D341Med (cell line): ENCODE data around the gene RHOD.
A peak's percentile ranks its signal among the peaks of the same experiment; 100 is the strongest.

Experiments
- DNase-seq: peaks from one replicate; pipeline ENCODE4 v3.0.0; 2012; ENCODE audit warnings: low spot score

The RHOD gene

DNA sequence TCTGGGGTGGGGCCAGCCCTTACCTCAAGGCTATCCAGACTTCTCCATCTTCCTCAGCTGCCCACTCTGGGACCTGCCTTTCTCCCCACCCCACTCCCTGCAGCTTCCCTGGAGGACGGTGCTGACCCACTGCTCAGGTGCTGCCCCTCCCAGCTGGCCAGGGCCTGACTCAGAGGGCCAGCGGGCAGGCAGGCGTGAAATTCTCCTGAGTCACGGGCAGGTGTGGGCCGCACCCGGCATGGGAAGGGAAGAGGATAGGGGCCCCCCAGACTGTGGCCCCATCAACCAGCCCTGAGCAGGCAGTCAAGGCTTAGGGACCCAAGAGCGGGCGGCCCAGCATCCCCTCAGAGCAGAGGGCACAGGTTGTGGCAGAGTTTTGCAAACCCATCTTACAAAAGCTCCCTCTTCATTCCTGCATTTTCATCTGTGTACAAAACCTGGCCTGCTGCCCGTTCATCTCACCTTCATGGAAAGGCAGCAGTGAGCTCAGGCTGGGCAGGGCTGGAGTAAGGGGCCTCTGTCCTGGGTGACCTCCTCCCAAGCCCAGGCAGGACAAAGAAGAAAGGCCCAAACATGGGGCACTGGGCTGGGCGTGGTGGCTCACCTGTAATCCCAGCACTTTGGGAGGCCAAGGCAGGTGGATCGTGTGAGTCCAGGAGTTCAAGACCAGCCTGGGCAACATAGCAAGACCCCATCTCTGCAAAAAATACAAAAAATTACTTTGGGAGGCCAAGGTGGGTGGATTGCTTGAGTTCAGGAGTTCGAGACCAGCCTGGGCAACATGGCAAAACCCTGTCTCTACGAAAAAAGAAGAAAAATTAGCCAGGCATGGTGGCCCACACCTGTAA, 6.1 kb downstream of the RHOD start:
- DNase-seq: no peak

DNA sequence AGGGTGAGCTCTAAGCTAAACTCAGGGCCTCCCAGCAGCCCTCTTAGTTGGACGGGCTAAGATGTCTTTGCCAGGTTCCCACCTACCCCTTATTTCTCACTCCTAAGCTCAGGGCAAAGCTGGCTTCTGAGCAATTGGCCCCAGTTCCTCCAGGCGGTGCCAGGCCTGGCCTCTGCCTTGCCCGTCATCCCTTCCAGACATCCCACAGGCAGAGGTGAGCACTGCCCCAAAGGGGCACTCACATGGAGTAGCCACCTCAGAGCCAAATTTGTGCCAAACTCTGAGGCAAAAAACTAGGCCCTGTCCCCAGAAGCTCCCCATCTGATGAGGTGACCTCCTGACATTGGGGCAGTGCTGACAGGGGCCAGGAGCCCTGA, 9.7 kb downstream of the RHOD start:
- DNase-seq: no peak

DNA sequence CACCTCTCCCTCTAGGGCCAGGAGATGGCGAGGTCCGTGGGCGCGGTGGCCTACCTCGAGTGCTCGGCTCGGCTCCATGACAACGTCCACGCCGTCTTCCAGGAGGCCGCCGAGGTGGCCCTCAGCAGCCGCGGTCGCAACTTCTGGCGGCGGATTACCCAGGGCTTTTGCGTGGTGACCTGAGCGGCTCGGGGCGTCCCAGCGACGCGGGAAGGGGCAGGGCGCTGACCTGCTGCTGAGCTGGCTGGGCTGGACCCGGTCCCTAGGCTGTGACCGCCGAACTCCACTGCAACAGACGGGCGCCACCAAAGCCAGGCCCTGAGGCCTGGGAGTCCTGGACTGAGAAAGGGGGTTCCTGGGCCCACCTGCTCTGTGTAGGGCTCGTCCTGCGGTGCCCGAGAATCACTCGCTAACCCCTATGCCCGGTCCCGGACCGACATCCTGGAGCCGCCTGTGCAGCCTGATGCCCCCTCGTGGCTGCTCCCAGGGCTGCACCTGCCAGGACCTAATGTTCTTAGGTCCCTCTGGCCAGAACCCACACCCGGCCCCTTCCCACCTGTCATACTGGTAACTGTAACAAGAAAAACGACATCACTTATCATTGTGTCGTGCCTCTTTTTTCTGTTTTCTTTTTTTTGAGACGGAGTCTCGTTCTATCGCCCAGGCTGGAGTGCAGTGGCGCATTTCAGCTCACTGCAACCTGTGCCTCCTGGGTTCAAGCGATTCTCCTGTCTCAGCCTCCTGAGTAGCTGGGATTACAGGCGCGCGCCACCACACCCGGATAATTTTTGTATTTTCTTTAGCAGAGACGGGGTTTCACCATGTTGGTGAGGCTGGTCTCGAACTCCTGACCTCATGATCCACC, 15.0 kb downstream of the RHOD start:
- peak; percentile 83 for DNase-seq

DNA sequence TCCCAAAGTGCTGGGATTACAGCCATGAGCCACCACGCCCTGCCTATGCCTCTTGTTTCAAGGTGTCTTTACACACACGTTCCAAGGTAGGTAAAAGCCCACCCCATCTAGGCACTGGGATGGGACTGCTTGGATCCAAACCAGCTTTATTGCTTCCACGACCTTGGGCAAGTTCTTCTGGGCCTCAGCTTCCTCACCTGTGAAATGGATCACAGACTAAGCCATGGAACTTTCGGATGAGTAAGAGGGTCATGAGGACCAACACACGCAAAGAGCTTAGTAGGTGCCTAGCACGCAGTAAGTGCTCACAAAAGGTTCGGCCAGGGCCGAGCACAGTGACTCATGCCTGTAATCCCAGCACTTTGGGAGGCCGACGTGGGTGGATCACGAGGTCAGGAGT, 15.6 kb downstream of the RHOD start:
- DNase-seq: no peak

DNA sequence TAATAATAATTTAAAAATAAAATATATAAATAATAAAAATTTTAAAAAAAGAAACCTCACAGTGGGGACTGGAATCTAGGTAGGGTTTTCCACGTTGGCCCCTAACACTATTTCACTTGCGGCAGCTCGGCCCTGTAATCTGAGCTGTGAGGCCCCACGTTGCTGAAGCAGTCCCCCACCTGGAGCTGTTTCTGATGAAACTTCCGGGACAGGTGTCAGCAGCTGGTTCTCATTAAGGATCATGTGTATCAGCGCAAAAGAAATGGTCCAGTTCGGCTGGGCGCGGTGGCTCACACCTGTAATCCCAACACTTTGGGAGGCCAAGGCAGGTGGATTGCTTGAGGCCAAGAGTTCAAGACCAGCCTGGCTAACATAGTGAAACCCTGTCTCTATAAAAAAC, 17.3 kb downstream of the RHOD start:
- DNase-seq: no peak

DNA sequence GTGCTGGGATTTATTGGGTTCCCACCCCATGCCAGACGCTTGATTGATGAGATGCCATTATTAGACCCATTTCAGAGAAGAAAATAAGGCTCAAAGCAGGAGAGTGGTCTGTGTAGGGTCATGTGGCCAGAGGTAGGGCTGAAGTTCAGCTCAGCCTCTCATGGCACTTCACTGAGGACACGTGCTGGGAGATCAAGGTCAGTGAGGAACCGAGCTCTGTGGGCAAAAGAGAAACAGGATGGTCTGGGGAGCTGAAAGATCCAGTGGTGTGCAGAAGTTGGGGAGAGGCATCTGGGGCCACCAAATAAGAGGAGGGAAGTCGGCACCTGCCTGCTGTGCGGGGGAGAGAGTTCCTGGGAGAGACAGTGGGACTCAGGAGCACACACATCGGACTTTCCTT, 19.6 kb downstream of the RHOD start:
- no peak for DNase-seq

DNA sequence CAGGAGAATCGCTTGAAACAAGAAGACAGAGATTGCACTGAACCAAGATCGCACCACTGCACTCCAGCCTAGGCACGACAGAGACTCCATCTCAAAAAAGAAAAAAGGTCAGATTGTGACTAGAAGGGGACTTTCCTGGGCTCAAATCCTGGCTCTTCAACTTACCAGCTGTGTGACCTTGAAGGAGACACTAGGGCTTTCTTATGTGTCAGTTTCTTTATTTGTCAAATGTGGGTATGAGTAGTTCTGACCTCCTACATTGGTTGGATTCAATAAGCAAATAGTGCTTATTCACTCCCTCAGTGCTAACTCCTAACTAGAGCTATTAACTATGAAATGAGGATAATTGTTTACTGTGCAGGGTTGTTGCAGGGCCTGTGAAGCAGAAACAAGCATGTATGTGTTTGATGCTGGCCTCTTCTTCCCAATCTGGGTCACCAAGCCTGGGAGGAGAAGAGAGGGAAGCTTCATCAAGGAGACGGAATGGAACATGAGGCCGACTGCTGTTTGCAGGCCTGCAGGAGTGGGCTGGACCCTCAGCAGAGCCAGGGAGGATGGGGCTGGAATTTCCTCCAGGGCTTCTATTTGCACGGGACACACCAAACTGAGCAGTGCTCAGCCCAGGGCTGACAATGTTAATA, 22.5 kb downstream of the RHOD start:
- no peak for DNase-seq

DNA sequence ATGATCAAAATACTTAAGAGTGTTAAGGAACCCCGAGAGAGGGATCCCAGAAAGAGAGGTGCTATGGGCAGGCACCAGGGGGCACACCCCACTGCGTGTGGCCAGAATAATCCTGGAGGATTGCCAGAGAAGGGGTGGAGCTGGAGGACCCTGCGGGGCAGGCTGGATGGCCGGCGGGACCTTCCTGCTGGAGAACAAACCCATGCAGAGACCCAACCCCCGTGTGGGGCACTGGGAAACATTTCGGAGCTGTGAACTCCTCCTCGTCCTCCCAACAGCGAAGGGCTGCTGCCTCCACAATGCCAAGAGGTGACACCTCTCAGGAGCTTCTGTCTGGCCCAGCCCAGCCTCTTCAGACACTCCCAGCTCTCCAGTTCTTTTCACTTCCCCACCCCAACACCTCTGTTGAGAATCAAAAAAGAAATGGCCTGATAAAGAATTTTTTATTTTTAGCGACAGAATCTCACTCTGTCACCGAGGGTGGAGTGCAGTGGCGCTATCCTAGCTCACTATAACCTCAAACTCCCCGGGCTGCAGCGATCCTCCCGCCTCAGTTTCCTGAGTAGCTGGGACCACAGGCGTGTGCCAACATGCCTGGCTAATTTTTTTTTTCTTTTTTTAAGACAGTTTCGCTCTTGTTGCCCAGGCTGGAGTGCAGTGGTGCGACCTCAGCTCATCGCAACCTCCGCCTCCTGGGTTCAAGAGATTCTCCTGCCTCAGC, 25.6 kb downstream of the RHOD start:
- DNase-seq: no peak

DNA sequence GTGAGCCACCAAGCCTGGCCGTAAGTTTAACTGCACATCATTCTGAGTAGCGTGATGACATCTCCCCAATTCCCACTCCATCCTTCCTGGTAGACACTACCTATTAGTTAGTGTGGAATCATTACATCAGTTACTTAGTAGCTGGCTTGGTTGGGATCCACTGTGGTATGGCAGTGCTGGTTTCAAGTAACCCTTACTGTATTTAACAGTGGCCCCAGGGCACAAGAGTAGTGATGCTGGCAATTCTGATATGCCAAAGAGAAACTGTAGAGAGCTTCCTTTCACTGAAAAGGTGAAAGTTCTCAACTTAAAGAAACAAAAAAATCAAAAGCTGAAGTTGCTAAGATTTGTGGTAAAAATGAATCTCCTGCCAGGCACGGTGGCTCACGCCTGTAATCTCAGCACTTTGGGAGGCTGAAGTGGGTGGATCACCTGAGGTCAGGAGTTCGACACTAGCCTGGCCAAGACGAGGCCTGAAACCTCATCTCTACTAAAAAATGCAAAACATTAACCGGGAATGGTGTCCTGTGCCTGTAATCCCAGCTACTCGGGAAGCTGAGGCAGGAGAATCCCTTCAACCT, 27.2 kb downstream of the RHOD start:
- DNase-seq: no peak

DNA sequence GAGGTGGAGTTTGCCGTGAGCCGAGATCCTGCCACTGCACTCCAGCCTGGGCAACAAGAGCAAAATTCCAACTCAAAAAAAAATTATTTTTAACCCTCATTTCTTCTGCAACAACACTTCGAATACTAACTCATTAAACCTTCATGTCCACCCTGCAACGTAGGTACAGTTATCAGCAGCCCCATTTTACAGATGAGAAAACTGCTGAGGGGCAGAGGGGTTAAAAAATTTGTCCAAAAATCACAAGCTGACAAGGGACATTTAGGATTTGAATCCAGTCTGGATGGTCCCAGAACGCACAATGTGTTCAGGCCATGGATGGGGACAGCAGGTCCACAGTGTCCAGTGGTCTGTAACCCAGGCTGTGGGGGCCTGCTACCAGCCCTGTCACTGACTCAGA, 29.0 kb downstream of the RHOD start:
- DNase-seq: no peak

DNA sequence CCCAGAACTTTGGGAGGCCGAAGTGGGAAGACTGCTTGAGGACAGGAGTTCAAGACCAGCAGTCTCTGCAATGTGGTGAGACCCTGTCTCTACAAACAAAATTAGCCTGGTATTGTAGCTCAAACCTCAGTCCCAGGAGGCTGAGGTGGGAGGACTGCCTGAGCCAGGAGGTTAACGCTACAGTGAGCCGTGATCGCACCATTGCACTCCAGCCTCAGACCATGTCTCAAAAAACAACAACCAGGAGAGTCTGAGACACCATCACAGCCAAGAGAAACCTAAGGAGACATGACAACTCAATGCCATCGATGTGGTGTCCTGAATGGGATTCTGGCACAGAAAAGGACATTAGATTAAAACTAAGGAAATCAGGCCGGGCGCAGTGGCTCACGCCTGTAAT, 34.1 kb downstream of the RHOD start:
- no peak for DNase-seq

DNA sequence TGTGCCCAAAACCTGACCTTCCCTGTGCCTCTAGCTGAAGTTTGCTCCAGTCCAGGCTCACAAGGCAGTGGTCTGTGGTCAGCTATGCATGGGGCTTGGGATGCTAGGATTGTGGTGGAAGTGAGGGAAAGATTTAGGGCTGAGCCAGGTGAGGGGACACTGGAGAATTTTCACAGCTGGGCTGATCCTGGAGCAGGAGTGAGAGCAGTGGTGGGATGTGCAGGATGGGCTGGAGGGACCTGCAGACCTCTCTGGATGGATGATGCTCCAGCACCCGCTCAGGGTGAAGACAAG, 38.5 kb downstream of the RHOD start:
- DNase-seq: no peak

DNA sequence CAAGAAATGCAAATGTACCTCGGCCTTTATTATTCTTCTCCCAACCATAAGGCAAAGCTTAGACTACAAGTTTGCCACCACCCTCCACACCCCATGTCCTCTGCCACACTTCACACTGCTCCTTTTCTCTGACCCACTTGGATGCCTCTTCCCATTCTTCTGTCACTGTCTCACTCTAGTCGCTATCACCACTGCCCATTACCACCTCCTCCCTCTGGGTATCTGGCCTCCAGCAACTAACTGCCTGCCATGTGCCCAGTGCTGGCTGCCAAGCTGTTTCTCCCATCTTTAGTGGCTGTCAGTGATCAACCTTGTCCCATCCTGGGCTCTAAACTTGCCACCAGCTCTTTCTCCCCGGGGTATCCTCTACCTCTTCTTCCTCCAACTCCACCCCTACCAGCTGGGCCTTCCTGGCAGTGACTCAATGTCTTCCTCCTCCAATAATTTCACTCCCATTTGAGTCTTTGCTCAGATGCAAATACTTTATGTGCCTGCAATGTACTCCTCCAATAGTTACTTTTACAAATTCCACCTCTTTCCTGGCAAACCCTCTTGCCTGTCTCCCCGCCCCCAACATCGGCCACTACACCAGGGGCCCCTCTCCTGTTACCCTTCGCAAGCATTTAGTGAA, 42.3 kb downstream of the RHOD start:
- DNase-seq: no peak

DNA sequence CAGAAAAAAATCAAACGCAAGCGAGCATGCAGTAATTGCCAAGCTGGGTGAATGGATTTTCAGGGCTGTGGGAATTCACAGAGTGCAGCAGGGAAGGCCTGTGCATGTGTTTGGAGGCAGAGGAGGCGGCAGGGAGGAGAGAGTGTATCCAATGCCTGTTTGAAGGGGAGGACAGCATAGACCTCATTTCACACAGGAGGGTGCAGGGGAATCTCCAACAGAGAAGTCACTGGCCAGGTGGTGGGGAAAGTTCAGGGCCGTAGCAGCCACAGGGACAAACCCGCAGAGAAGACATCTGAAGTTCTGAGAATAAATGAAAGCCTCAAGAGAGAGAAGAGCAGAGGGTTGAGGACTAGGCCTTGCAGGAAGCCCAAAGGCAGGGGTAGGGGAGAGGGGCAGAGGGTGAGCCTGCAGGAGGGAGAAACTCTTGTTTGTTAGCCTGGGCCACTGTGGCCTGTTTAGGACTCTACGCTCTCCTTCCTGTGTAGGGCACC, 43.2 kb downstream of the RHOD start:
- no peak for DNase-seq

DNA sequence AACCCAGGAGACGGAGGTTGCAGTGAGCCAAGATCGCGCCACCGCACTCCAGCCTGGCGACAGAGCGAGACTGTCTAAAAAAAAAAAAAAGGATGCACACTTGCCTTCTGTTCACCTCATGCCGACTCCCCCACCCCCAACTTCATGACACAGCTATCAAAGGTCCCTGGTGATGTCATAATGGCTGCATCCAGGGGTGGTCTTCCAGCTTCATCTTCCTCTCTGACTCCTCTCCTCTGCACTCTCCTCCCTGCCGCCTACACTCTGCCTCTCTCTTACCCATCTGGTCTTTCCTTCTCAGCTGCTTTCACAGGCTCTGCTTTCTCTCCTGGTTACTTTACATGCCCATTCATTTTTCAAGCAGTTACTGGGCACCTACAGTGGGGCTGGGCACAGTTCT, 46.0 kb downstream of the RHOD start:
- no peak for DNase-seq

DNA sequence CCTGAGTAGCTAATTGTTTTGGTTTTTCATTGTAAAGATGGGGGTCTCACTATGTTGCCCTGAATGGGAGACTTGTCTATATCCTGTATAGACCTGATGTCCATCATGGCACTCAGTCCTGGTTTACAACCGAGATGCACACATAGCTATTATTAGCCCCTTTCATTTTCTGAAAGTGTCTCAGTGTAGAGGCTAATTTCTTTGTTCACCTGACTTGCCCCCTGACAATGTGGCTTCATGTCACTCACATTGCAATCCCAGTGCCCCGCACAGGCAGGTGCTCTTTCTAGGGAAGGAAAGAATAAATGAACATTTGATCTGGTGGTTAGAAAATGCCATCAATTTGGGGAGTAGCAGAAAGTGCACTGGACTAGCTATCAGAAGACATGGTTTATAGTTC, 49.3 kb downstream of the RHOD start:
- DNase-seq: no peak

DNA sequence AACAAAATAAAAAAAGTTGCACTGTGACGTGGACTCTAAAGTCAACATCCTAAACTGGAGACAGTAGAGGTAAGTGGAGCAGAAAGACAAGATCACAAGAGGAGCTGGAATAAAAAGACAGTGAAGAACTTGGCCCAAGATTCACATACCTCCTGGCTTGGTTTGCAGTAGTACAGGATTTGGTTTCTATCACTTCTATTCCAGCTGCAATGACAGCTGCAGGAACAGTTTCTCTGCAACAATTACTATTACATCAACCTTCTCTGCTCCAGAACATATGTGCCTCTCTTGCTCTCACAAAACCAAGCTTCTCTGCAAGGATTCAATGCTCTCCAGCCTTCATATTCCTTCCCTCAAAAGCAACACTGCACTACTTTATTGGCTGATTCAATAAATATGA, 54.6 kb downstream of the RHOD start:
- DNase-seq: no peak

DNA sequence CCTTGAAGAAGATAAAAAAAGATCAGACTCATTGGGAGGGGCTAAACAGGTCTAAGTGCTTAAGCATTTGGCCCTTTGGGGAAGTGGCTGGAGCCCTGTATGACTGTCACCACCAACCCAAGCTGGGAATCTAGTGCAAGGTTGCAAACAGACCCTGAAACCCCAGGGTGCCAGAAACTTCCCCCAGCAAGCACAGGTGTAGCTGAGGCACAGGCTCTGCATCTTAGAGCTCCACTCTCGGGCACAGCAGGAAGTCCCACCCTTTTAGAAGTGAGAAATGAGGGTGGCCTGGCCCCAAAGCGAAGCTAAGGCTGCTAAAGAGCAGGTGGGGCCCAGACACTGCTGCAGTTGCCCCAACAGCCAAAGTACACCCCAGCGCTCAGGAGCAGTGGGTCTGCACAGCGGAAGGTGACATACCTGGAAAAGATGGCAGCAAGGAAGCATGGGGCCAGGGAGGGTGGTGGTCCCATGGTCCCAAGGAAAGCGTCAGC, 56.6 kb downstream of the RHOD start:
- DNase-seq: no peak

DNA sequence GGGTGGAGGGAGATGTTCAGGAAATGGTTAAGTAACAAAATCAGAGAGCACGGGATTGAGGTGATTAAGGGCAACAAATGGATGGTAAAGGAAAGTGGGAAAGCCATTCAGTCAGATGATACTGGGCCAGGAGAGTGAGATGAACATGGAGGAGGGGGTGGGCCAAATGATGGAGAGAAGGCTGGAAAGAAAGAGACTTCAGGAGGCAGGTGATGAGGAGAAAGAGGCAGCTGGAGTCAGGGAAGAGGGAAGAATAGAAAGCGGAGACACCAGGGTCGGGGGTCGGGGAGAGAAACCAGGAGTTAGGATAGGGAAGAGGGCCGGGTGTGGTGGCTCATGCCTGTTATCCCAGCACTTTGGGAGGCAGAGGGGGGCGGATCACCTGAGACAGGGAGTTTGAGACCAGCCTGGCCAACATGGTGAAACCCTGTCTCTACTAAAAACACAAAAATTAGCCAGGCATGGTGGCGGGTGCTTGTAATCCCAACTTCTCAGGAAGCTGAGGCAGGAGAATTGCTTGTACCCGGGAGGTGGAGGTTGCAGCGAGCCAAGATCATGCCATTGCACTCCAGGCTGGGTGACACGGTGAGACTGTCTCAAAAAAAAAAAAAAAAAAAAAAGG, 57.7 kb downstream of the RHOD start:
- no peak for DNase-seq

DNA sequence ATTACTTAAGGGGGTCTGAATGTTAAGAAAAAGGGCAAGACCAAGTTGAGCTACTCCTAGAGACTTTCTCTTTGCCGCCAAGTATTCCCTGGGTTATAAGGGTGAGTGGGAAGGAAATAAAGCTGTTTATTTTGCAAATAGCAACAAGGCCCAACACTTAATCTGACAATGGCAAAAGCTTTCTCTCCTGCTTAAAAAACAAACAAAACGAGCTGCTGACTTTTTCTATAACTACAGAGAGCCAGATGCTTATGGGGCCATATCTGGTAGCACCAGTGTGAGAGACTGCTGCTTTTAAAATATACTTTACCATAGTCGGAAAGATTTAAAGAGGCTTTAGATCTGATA, 60.1 kb downstream of the RHOD start:
- no peak for DNase-seq

DNA sequence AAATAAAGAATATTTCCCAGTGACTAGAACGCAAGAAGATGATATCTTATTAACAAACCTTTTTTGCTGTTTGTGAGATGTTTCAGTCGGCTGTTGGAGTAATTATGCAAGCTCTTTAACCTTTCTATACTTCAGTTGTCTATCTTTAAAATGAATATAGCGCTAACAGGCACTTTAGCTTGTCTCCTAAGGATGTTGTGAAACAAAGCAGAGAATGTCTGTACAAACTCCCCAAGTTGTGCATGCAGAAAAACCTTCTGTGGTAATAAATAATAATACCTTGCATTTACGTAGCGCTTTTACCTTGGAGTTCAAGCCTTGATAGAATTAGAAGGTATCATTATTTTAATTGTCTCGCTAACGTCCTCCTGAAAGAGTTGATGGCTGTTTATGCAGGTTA, 60.5 kb downstream of the RHOD start:
- DNase-seq: no peak
